DND-41 (cell line): ENCODE data around the gene C11orf68.

Source experiments
- EZH2 ChIP-seq: IDR thresholded peaks from 3 replicates; pipeline ENCODE4 v1.6.1; 2012; ENCODE audit warnings: borderline replicate concordance, low read depth, mild to moderate bottlenecking, moderate library complexity, low read length, inconsistent platforms; ENCODE audit not compliant: severe bottlenecking
- TF ChIP-seq, protein P1 (sequence below): IDR thresholded peaks from 2 replicates; pipeline ENCODE4 v1.5.1; 2012; ENCODE audit warnings: borderline replicate concordance, low read length, moderate library complexity, mild to moderate bottlenecking; ENCODE audit not compliant: poor library complexity, severe bottlenecking; ENCODE audit errors: extremely low read depth

GRCh38 chr11:65900125-65900898 lies 18.6 kb downstream of the C11orf68 start, which contains the start of gene FOSL1:
- TF ChIP-seq, protein P1, sequence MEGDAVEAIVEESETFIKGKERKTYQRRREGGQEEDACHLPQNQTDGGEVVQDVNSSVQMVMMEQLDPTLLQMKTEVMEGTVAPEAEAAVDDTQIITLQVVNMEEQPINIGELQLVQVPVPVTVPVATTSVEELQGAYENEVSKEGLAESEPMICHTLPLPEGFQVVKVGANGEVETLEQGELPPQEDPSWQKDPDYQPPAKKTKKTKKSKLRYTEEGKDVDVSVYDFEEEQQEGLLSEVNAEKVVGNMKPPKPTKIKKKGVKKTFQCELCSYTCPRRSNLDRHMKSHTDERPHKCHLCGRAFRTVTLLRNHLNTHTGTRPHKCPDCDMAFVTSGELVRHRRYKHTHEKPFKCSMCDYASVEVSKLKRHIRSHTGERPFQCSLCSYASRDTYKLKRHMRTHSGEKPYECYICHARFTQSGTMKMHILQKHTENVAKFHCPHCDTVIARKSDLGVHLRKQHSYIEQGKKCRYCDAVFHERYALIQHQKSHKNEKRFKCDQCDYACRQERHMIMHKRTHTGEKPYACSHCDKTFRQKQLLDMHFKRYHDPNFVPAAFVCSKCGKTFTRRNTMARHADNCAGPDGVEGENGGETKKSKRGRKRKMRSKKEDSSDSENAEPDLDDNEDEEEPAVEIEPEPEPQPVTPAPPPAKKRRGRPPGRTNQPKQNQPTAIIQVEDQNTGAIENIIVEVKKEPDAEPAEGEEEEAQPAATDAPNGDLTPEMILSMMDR: no peak
- peak; percentile 90 for TF ChIP-seq EZH2
